ACC112 (cell line): ENCODE results near the gene ADGRF5.

Experiments used
- H2AFZ ChIP-seq: fragments of 200-600 bp; sonication (generic); one replicate; pipeline ENCODE4 v1.6.0; 2017; ENCODE audit warnings: antibody characterized with exemption, low read length; ENCODE audit not compliant: unreplicated experiment
- H3K27ac ChIP-seq: fragments of 200-600 bp; sonication (generic); 2 replicates; pipeline ENCODE4 v1.5.1; 2014; ENCODE audit warnings: low read depth, mild to moderate bottlenecking, antibody characterized with exemption, low read length, moderate library complexity
- H3K27me3 ChIP-seq: fragments of 200-600 bp; sonication (generic); 2 replicates; pipeline ENCODE4 v1.6.1; 2014; ENCODE audit warnings: mild to moderate bottlenecking, antibody characterized with exemption, low read length, moderate library complexity, mixed read lengths; ENCODE audit not compliant: insufficient read depth
- H3K36me3 ChIP-seq: fragments of 200-600 bp; sonication (generic); 2 replicates; pipeline ENCODE4 v1.6.1; 2016; ENCODE audit warnings: mild to moderate bottlenecking, antibody characterized with exemption, low read length, moderate library complexity, mixed read lengths; ENCODE audit not compliant: insufficient read depth
- H3K4me1 ChIP-seq: fragments of 200-600 bp; sonication (generic); one replicate; pipeline ENCODE4 v1.6.1; 2016; ENCODE audit warnings: low read length, mixed read lengths; ENCODE audit not compliant: insufficient read depth, unreplicated experiment, control insufficient read depth
- H3K4me3 ChIP-seq: fragments of 200-600 bp; sonication (generic); 2 replicates; pipeline ENCODE4 v1.5.1; 2014; ENCODE audit warnings: mild to moderate bottlenecking, low read depth, low read length
- H3K79me2 ChIP-seq: fragments of 200-600 bp; sonication (generic); one replicate; pipeline ENCODE4 v1.6.0; 2016; ENCODE audit warnings: low read length; ENCODE audit not compliant: control insufficient read depth, unreplicated experiment, insufficient read depth

ADGRF5 gene

DNA sequence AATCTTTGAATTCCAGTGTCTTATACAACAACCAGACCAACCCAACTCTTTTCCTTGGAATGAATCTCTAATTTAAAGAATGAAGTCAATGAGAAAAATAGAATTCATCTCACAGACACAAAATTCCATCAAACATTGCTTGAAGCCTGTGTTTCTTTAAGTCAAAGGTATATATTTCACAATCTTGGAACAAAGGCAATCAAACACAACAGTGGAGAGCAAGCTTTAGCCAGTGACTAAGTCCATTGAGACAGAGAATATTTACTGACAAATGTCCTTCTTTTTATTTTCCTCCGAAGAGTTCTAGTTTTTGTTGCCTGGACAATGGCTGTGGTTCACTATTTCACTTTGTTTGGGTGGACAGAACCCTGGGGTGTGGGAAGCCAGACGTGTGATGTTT lies 92.8 kb downstream of the ADGRF5 start:
- no peaks in the 10 kb centered on the region for H3K36me3 ChIP-seq
- no peaks in the 10 kb centered on the region for H3K4me1 ChIP-seq
- H3K79me2 ChIP-seq = no peaks in the 10 kb centered on the region
- H2AFZ ChIP-seq = no peak overlapping the region
- H3K4me3 ChIP-seq = no peak overlapping the region
- H3K27me3 ChIP-seq = peaks cover 57% of the 10 kb centered on the region
- no peak overlapping the region for H3K27ac ChIP-seq

DNA sequence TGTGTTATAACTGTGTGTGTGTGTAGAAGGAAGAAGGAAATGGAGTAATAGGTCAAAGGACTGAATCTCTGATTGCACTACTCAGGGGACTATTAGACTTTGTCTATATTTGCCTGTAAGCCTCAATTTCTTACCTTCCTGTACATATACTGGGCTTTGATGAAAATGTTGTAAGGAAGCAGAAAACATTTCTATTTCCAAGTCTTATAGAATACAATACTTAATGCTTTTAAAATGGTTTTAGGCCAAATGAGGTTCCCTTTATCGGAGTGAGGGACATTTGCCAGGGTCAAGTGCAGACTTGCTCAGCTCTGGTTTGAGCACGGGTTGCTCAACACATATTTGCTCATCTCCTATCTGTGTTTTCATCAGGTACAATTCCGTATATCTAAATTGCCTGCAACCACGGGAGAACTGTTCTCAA lies 100.3 kb downstream of the ADGRF5 start:
- H3K4me1 ChIP-seq = no peaks in the 10 kb centered on the region
- H3K79me2 ChIP-seq = no peaks in the 10 kb centered on the region
- no peak overlapping the region for H3K27ac ChIP-seq
- peaks cover 24% of the 10 kb centered on the region for H3K27me3 ChIP-seq
- no peak overlapping the region for H3K4me3 ChIP-seq
- H2AFZ ChIP-seq = no peak overlapping the region
- no peaks in the 10 kb centered on the region for H3K36me3 ChIP-seq

DNA sequence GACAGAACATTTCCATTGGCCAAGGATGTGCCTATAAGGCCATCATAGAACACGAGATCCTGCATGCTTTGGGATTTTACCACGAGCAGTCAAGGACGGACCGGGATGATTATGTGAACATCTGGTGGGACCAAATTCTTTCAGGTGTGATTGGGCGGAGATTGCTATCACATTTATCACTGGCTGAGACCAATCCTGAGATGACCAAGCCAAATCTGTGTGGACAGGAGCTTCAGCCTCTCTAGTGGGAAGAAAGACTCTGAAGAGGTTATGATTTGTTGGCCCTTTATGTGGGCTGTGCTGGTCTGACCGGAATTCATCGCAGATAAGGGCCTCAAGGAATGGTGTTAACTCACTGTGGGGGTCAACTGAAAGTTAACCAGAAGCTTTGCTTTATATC lies 102.2 kb downstream of the ADGRF5 start:
- Histone ChIP-seq H3K4me3 (no peak overlapping the region), H2AFZ (no peak overlapping the region), H3K4me1 (no peaks in the 10 kb centered on the region), H3K27me3 (peaks cover 10% of the 10 kb centered on the region), H3K36me3 (no peaks in the 10 kb centered on the region), H3K27ac (no peak overlapping the region), H3K79me2 (no peaks in the 10 kb centered on the region)

DNA sequence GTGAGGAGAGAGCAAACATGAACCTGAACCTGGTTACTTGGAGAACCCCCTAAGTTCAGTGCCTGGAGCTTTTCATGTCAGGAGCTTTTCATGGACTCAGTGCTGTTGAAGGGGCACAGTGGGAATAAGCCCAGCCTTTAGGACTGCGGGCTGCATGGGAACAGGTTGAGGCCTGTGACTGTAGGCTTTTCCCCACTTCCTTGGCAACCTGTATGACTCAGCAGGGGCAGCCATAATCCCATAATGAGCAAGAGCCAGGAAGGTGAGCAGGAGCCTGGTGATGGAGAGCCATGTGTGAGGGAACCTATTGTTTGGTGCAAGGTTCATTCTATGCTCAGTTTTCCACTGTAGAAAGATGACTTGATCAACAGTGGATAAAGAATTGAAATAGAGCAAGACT lies 105.1 kb downstream of the ADGRF5 start:
- Histone ChIP-seq H3K4me1 (no peaks in the 10 kb centered on the region), H3K27me3 (peaks cover 21% of the 10 kb centered on the region), H3K4me3 (no peak overlapping the region), H3K36me3 (no peaks in the 10 kb centered on the region), H2AFZ (no peak overlapping the region), H3K79me2 (no peaks in the 10 kb centered on the region), H3K27ac (no peak overlapping the region)

DNA sequence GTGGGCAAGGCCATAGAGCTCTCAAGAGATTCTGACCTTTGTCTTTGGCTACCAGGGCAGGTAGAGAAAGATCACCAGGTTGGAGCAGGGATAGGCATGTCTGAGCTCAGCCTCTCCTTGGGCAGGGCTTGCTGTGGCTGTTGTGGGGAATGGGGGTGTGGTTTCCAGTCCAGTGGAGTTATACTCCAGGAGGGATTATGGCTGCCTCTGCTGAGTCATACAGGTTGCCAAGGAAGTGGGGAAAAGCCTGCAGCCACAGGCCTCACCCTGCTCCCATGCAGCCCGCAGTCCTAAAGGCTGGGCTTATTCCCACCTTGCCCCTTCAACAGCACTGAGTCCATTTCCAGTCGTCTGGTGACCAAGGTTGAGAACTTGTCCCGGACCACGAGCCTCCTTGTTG lies 106.6 kb downstream of the ADGRF5 start:
- no peaks in the 10 kb centered on the region for H3K79me2 ChIP-seq
- no peaks in the 10 kb centered on the region for H3K4me1 ChIP-seq
- no peak overlapping the region for H3K27ac ChIP-seq
- peaks cover 35% of the 10 kb centered on the region for H3K27me3 ChIP-seq
- H3K4me3 ChIP-seq = no peak overlapping the region
- H2AFZ ChIP-seq = no peak overlapping the region
- H3K36me3 ChIP-seq = no peaks in the 10 kb centered on the region

DNA sequence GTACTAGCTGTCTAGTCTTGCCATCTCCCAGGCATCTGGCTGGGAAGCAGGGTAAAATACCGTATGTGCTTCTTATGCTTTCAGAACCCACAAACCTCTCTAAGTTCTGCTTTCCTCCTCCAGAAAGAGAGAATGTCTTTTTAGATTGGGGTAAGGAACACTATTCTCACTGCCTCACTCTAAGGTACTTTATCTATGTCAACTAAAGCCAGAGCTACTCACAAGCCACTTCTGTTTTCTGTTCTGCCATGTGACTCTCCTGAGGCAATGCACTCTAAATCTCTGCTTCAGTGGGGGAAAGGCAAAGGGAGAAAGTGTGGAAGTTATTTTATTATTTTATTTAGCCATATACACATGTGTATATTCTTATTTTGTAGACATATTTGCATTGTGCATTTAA lies 112.9 kb downstream of the ADGRF5 start:
- no peaks in the 10 kb centered on the region for H3K4me1 ChIP-seq
- no peak overlapping the region for H2AFZ ChIP-seq

More for the DNA sequence above, 112.9 kb downstream of the ADGRF5 start:
- no peaks in the 10 kb centered on the region for H3K79me2 ChIP-seq
- H3K27ac ChIP-seq = no peak overlapping the region
- H3K27me3 ChIP-seq = peaks cover 80% of the 10 kb centered on the region
- no peak overlapping the region for H3K4me3 ChIP-seq
- H3K36me3 ChIP-seq = no peaks in the 10 kb centered on the region
